ENCODE measurements around the gene GASK1A. TPM values are rescaled to one million over a fixed set of nuclear protein-coding genes. Genes with fewer than 3 reads are reported as not detected.

The GASK1A gene
- total RNA-seq, 2 experiments from 2014 or later: not detected

DNA sequence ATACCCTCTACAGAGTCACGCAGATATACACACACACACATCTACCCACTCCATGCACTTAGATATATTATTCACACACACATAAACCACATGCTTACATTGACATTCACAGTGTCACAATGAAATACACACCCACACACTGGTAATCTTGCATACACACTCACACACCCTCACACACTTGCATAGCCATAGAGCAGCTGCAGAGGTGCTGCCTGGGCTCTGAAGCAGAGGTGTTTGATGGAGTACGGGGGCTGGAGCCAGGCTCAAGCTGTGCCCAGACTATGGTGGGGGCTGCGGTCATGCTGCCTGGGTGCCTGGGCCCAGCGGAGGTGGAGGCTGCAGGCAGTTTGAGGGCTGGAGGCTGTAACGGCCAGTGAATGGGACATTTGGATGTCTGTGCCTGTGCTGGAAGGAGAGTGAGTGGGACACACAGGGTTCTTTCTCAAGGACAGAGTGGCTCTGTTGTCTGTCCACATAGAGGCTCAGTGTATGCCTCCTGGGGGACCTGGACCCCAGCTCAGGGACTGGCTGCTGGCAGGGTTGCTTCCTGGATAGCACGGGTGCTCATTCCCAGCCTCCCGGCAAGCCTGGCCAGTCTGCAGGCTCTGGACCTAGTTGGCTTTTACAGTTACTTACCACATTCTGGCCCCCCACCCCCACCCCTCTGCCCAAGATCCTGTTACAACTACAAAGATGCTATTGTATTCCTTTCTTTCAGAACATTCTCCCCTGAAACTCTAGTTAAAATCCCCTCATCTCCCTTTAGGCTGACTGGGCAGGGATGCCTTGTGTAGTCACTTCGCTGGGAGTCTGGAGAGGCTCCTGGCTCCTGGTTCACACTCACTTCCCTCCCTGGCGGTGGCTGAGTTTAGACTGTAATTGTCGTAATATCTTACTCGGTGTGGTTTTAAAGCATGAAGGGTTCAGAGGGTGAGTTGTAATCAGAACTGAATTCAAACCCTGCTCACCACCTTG lies 12.5 kb downstream of the GASK1A start:
- no peak overlapping the region for H3K27ac Mint-ChIP-seq
- DNase-seq: no peak
- CTCF ChIA-PET: no interaction called here
- peaks cover 10% of the 10 kb centered on the region for H3K4me1 Mint-ChIP-seq
- H3K27me3 Mint-ChIP-seq: no peaks in the 10 kb centered on the region
- H3K9me3 Mint-ChIP-seq: no peaks in the 10 kb centered on the region
- no peak overlapping the region for H3K4me3 Mint-ChIP-seq
- no peaks in the 10 kb centered on the region for H3K36me3 Mint-ChIP-seq (ENCODE audit: low read depth)
- POLR2A ChIA-PET: no interaction called here

DNA sequence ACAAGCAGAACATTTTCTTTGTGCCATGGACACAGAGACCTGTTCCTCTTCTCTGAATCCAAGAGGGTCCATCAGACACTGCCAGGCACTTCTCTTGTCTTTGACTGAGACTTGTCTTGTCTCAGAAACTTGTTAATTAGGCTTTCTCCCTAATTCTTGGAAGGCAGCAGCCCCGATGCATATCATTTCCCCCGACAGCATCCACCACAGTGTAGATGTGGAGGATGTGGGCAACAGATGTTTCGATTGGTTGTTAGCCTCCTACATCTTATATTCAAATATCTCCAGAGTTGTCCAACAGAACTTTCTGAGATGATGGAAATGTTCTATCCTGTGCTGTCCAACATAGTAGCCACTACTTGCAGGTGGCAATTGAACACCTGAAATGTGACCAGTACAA lies 15.5 kb downstream of the GASK1A start:
- ChIA-PET POLR2A (no interaction called here), CTCF (no interaction called here)
- no peak overlapping the region for H3K27ac Mint-ChIP-seq
- no peaks in the 10 kb centered on the region for H3K36me3 Mint-ChIP-seq (ENCODE audit: low read depth)
- H3K4me3 Mint-ChIP-seq: no peak overlapping the region
- peaks cover 10% of the 10 kb centered on the region for H3K4me1 Mint-ChIP-seq
- no peaks in the 10 kb centered on the region for H3K27me3 Mint-ChIP-seq
- DNase-seq: no peak
- no peaks in the 10 kb centered on the region for H3K9me3 Mint-ChIP-seq

DNA sequence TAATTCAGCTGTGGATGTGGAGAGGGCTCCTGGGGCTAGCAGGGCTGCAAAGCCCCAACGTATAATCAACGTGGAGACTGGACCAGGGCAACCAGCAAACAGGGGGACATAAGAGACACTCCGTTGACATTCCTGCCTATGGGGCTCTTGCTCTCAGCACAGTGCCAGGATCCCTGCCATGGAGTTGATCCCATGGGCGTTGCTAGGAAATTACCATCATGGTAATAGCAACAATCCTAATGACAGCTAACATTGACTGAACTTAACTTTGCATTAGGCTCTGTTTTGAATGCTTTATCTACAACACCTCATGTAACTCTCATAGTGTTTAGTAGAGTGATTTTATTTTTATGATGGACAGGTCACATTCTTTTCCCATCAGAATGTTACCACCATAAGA lies 16.9 kb downstream of the GASK1A start:
- CTCF ChIA-PET: no interaction called here
- Mint-ChIP-seq H3K4me1 (peaks cover 10% of the 10 kb centered on the region), H3K27ac (no peak overlapping the region), H3K36me3 (ENCODE audit: low read depth) (no peaks in the 10 kb centered on the region), H3K4me3 (no peak overlapping the region), H3K9me3 (no peaks in the 10 kb centered on the region), H3K27me3 (no peaks in the 10 kb centered on the region)
- POLR2A ChIA-PET: no interaction called here
- no peak for DNase-seq

DNA sequence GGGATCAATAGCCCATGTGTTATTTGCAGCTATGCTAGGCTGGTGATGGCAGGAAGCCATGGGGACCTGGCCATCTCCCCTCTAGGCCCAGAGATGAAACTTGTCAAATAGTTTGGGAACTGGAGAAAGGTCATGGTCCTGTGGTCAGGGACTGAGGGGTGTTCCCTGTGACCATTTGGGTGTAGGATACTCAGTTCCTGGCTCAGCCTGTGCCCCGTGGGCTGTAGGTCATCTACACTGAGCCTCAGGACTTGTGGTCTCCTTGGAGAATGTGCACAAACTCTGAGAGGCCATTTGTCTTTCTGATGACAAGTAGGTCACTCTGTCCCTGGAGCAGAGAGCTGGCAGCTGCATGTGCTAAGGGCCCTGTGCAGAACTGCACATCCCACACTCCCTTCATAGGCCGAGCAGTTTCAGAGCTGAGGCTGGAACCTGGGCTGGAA lies 17.5 kb downstream of the GASK1A start:
- Mint-ChIP-seq H3K4me1 (peaks cover 10% of the 10 kb centered on the region), H3K4me3 (no peak overlapping the region), H3K9me3 (no peaks in the 10 kb centered on the region), H3K27ac (no peak overlapping the region), H3K27me3 (no peaks in the 10 kb centered on the region), H3K36me3 (ENCODE audit: low read depth) (no peaks in the 10 kb centered on the region)
- ChIA-PET CTCF (interaction anchor here (0.6 kb wide), 1 partner anchor 169 kb away, joined by 3 read pairs; no protein-coding TSS in a partner anchor), POLR2A (no interaction called here)
- DNase-seq: no peak

DNA sequence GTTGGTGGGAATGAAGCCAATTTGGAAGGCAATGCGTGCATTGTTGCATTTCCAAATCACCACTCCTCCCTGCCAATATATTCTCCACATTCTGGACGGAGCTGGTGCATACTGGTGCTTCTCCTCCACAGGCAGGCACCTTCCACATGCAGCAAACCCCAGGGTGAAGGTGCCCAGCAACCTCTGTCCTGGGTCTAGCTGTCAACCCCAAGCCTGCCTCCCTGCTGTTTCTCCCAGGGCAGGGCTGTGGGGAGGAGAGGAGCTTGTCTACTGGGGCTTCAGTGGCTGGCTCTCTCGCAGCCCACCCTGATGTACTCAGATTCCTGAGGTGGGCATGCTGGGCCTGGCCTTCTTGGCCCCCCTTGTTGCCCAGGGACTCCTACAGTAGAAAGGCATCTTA lies 20.1 kb downstream of the GASK1A start:
- H3K27ac Mint-ChIP-seq: no peak overlapping the region
- H3K4me1 Mint-ChIP-seq: peaks cover 7% of the 10 kb centered on the region
- no peak for DNase-seq
- CTCF ChIA-PET: no interaction called here
- no peaks in the 10 kb centered on the region for H3K27me3 Mint-ChIP-seq
- H3K4me3 Mint-ChIP-seq: no peak overlapping the region
- no peaks in the 10 kb centered on the region for H3K36me3 Mint-ChIP-seq (ENCODE audit: low read depth)
- no peaks in the 10 kb centered on the region for H3K9me3 Mint-ChIP-seq
- POLR2A ChIA-PET: no interaction called here

DNA sequence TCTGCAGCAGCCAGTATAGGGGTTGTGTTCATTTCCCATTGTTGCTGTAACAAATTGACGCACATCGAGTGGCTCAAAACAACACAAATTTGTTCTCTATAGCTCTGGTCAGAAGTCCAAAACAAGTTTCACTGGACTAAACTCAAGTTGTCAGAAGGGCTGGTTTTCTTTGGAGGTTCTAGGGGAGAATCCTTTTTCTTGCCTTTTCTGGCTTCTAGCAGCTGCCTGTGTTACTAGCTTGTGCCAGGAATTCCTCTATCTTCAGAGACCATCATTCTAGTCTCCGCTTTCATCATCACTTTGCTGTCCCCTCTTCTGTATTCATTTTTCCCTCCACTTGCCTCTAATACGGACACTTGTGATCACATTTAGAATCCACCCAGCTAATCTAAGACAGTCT lies 20.5 kb downstream of the GASK1A start:
- ChIA-PET POLR2A (no interaction called here), CTCF (no interaction called here)
- peaks cover 3% of the 10 kb centered on the region for H3K4me1 Mint-ChIP-seq
- no peak for DNase-seq
- no peaks in the 10 kb centered on the region for H3K36me3 Mint-ChIP-seq (ENCODE audit: low read depth)
- H3K27ac Mint-ChIP-seq: no peak overlapping the region
- H3K27me3 Mint-ChIP-seq: no peaks in the 10 kb centered on the region
- no peak overlapping the region for H3K4me3 Mint-ChIP-seq
- no peaks in the 10 kb centered on the region for H3K9me3 Mint-ChIP-seq

DNA sequence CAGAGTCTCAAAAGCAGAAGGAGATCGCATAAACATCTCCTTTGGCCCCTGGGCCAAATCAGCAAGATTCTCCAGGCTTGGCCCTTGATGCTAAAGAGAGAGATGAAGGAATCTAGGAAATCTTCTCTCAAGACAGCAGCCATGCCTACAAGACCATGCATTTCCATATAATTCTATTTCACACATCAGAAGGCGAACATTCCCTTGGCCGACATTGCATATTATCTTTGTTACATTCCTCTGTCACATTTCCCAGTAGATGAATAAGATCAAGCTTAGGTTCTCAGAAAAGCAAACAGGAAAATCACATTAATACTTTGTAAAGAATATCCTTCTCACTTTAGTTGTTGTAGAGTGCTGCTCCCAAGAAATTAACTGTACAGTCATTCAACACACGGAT lies 21.3 kb downstream of the GASK1A start:
- ChIA-PET CTCF (no interaction called here), POLR2A (no interaction called here)
- Mint-ChIP-seq H3K9me3 (no peaks in the 10 kb centered on the region), H3K36me3 (ENCODE audit: low read depth) (no peaks in the 10 kb centered on the region), H3K4me3 (no peak overlapping the region), H3K4me1 (no peaks in the 10 kb centered on the region), H3K27ac (no peak overlapping the region), H3K27me3 (no peaks in the 10 kb centered on the region)
- DNase-seq: no peak

DNA sequence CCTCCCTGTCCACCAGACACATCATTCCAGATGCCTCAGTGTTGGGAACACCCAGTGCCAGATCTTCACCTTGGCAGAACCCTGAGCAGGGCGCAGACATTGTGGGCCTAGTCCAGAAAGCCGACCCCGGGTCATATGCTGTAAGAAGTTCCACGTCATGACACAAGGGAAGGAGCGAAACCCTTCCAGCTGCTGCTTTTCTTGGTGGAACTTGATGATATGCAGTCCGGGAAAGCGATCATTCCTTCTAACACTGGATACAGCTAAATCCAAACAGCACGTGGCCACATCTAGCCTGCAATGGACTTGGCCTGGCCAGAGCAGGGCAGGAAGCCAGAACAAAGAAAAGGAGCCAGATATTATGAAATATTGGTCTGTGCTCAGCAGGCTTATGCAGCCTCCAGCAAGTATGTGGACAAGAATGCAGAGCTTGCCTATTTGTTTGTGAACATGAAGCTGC lies 22.0 kb downstream of the GASK1A start:
- ChIA-PET POLR2A (no interaction called here), CTCF (no interaction called here)
- no peaks in the 10 kb centered on the region for H3K9me3 Mint-ChIP-seq
- no peaks in the 10 kb centered on the region for H3K27me3 Mint-ChIP-seq
- no peak for DNase-seq
- no peaks in the 10 kb centered on the region for H3K4me1 Mint-ChIP-seq
- H3K27ac Mint-ChIP-seq: no peak overlapping the region
- no peak overlapping the region for H3K4me3 Mint-ChIP-seq
- H3K36me3 Mint-ChIP-seq (ENCODE audit: low read depth): no peaks in the 10 kb centered on the region

DNA sequence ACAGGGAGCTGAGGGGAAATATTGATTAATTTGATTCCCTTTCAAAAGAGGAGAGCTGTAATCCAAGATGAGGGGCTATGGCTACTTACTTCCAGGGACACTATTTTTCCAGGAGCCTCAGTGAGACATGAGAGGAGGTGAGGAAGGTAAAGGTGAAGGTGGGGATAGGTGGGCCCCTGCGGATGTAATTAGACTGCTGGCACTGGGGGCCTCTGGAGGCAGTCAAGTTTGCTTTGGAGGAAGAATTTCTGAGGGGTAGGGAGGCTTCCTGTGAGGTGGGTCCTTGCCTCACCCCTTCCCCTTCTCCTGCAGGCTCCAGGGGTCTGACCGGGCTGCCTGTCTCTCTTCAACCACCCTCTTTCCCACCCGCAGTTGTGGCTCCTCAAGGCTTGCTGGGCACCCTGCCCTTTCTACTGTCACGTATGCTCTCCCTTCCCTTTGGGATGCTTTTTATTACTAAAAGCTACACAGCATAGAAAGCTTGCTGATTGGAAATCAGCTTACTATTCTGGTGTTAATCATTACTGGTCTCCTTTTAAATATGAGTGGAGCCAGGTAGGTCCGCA lies 22.5 kb downstream of the GASK1A start:
- ChIA-PET POLR2A (no interaction called here), CTCF (no interaction called here)
- Mint-ChIP-seq H3K9me3 (no peaks in the 10 kb centered on the region), H3K4me3 (no peak overlapping the region), H3K4me1 (no peaks in the 10 kb centered on the region), H3K27me3 (no peaks in the 10 kb centered on the region), H3K36me3 (ENCODE audit: low read depth) (no peaks in the 10 kb centered on the region), H3K27ac (no peak overlapping the region)
- no peak for DNase-seq

DNA sequence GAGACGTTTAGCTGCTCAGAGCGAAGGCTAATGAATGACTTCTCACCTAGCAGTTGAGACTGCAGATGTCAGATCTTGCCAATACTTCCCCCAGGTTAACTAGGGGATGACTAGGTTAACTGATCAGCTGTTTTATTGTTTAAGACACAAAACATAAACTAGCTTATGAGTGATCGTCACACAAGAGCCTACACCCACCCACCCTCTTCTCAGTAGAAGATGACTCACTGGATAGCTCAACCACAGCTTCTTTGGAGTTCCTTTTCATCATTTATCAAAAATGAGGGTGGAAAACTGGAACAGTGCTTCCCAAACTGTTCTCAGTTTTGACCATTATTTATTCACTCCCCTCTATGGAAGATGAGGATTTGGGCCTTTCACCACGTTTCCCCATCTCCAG lies 25.2 kb downstream of the GASK1A start:
- H3K27me3 Mint-ChIP-seq: no peaks in the 10 kb centered on the region
- ChIA-PET CTCF (no interaction called here), POLR2A (no interaction called here)
- H3K27ac Mint-ChIP-seq: no peak overlapping the region
- H3K36me3 Mint-ChIP-seq (ENCODE audit: low read depth): no peaks in the 10 kb centered on the region
- H3K4me3 Mint-ChIP-seq: no peak overlapping the region
- no peak for DNase-seq
- H3K4me1 Mint-ChIP-seq: no peaks in the 10 kb centered on the region
- H3K9me3 Mint-ChIP-seq: no peaks in the 10 kb centered on the region

DNA sequence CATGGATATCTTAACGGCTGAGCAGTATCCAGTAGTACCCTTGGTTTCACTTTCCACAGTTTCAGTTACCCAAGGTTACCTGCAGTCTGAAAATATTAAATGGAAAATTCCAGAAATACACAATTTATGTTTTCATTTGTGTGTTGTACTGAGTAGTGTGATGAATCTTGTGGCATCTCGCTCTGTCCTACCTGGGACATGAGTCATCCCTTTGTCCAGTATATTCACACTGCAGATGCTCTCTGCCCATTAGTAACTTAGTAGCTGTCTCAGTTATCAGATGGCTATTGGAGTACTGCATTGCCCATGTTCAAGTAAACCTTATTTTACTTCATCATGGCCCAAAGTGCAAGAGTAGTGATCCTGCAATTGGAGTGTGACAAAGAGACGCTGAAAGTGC lies 26.1 kb downstream of the GASK1A start:
- no peak overlapping the region for H3K4me3 Mint-ChIP-seq
- H3K27me3 Mint-ChIP-seq: no peaks in the 10 kb centered on the region
- H3K4me1 Mint-ChIP-seq: no peaks in the 10 kb centered on the region
- H3K36me3 Mint-ChIP-seq (ENCODE audit: low read depth): no peaks in the 10 kb centered on the region
- H3K9me3 Mint-ChIP-seq: no peaks in the 10 kb centered on the region
- ChIA-PET POLR2A (no interaction called here), CTCF (no interaction called here)
- DNase-seq: no peak
- no peak overlapping the region for H3K27ac Mint-ChIP-seq

DNA sequence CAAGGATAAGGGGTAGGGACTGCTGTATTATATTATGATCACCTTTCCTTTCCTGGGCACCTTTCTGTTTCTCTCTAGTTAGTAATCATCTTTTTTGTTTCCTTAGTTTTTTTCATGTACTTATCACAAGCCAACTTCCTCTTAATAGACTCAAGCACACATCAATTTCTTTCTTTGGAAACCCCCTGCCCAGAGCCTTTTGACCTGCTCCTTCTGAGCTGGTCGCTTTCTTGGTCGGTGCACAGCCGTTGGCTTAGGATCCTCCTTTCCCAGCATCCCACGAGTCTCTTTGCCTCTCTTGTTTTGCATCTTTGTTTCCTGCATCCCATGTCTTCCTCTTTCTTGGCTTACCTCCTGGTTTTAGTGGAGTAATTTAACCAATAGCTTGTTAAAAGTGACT lies 26.9 kb downstream of the GASK1A start:
- ChIA-PET POLR2A (no interaction called here), CTCF (no interaction called here)
- Mint-ChIP-seq H3K36me3 (ENCODE audit: low read depth) (no peaks in the 10 kb centered on the region), H3K27ac (no peak overlapping the region), H3K4me3 (no peak overlapping the region), H3K9me3 (no peaks in the 10 kb centered on the region), H3K4me1 (no peaks in the 10 kb centered on the region), H3K27me3 (no peaks in the 10 kb centered on the region)
- DNase-seq: no peak

DNA sequence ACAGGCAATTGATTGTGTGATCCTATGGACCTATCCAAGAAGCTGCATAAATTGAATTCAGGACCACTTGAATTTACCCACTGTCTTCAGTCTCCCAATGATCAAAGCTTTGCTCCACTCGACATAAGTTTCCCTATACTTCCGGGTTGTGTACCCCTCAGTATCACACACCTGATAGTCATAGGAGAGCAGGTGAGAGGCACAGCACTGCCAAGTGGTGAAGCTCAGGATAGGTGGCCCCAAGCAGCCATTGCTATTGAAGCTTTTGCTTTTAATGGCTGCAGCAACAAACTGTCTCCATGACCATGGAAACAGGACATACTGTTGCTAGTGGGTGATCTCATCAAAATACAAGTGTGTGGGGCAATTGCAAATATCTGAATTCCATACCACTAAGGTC lies 27.7 kb downstream of the GASK1A start:
- no peaks in the 10 kb centered on the region for H3K4me1 Mint-ChIP-seq
- H3K36me3 Mint-ChIP-seq (ENCODE audit: low read depth): no peaks in the 10 kb centered on the region
- POLR2A ChIA-PET: no interaction called here
- CTCF ChIA-PET: no interaction called here
- no peaks in the 10 kb centered on the region for H3K9me3 Mint-ChIP-seq
- H3K4me3 Mint-ChIP-seq: no peak overlapping the region
- no peak overlapping the region for H3K27ac Mint-ChIP-seq
- no peak for DNase-seq
- no peaks in the 10 kb centered on the region for H3K27me3 Mint-ChIP-seq

DNA sequence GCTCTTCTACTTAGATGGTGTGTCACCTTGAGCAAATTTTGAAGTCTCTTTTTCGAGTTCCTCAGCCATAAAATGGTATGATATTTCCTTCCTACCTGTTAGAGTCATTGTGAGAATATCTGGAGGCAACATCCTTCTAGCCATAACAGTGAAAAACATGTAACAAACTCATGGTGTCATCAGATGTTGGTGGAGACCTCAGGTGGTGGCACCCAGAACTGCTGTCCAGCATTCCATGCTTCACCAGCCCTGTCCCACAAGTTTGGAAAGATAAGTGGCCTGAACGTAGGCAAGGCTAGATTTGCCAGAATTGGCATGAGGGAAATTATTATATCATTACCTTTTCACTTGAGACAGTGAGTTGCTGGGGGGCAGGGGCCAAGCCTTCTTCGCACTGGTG lies 30.4 kb downstream of the GASK1A start:
- no peak for DNase-seq
- Mint-ChIP-seq H3K36me3 (ENCODE audit: low read depth) (no peaks in the 10 kb centered on the region), H3K4me1 (no peaks in the 10 kb centered on the region), H3K9me3 (no peaks in the 10 kb centered on the region), H3K27ac (no peak overlapping the region), H3K4me3 (no peak overlapping the region), H3K27me3 (no peaks in the 10 kb centered on the region)
- ChIA-PET CTCF (no interaction called here), POLR2A (no interaction called here)
